Head of caudate nucleus (tissue), 42 donors: ENCODE measurements around the gene OR4E1.
A peak's percentile ranks its signal among the peaks of the same experiment; 100 is the strongest.
"Not testable (repeated sequence)": the region's sequence is repeated elsewhere in the genome, so short reads cannot be mapped to it uniquely, and the experiment has no call there.

Source experiments
- DNase-seq, 42 donors: peaks; one replicate each; pipeline versions ENCODE4 v3.0.0 to v3.0.0-alpha.2; 2020 to 2021; ENCODE audit warnings: mixed read lengths in 7 of 42
- intact Hi-C: fragments of 100-400 bp; cut with DNase I; formaldehyde crosslinking; loops from one replicate; pipeline ENCODE4 v1.15.0; 2022

OR4E1 gene, protein sequence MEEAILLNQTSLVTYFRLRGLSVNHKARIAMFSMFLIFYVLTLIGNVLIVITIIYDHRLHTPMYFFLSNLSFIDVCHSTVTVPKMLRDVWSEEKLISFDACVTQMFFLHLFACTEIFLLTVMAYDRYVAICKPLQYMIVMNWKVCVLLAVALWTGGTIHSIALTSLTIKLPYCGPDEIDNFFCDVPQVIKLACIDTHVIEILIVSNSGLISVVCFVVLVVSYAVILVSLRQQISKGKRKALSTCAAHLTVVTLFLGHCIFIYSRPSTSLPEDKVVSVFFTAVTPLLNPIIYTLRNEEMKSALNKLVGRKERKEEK

DNA sequence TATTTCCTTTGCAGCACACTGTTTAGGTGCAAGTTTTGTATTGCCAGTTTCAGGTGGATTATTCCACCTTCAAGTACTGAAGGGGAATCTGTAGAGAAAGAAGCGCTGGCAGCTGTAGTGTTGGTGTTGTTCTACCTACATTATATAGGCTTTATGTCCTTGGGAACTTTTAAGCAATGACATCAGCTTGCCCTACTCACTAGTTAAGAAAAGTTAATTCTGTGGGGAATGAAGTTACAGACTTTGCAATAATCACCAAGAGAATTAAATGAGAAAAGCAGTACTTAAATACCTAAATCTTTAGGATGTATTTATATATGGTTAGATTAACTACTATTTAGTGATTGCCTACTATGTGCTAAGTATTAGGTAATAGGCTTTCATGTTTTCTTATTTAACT, at the start of gene OR4E1:
TSS of gene OR4E1 (minus strand) at position 101 of the 400 bp plus-strand sequence. CDS start 2,883 bp downstream, outside the sequence.
- DNase-seq, result no peak
- intact Hi-C loops, result no loop called here

DNA sequence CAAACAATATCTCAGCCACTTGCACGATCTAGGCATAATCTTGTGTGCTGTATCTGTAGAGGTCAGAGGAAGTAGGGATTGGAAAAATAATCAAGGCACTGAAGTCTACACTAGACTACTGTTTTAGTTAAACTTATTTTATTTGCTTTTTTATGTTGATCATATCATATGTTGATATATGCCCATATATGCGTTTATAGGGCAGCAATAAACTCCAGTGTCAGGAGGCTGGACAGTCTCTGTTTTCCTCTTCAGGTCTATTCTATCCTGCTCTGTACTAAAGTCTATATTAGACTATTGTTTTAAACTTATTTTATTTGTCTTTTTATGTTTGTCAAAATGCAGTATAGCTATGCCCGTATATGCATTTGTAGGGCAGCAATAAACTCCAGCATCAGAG, 47.9 kb upstream of the OR4E1 start:
- intact Hi-C loops, result no loop called here
- DNase-seq, result no peak

DNA sequence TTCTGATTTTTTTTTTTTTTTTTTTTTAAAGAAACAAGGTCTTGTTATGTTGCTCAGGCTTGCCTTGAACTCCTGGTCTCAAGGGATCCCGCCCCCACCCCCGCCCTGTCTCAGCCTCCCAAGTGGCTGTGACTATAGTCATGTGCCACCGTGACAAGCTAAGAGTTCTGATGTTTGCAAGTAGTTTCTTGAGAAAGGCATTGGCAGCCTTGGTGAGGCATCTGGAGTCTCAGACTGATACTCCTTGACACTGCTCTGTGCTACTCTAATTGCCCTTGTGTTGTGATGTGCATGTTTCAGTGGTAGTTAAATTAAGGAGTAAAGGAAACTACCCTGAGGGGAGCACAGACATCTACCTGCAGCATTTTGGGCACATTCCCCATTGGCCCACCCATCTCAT, 46.2 kb upstream of the OR4E1 start:
- intact Hi-C loops, result no loop called here
- DNase-seq, result no peak

GRCh38 chr14:21714318-21714929, 40.8 kb upstream of the OR4E1 start:
- intact Hi-C loops, result no loop called here
- DNase-seq, result no peak

DNA sequence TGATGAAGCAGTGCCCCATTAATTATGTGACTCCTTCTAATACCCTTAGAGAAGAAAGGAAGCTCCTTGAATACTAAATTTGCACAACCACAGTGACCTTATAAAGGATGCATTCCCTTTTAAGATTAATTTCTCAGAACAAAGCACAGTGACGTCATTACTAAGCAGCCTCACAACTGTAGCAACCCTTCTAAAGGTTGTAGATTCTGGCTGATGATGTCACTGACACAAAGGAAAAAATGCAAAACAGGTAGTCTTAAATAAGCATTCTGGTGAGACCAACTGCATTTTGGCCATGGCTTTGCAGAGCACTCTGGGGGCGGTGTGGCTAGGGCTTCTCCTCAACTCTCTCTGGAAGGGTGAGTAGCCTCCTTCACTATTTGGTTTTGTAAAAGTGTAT, 38.4 kb upstream of the OR4E1 start:
- no peak for DNase-seq
- intact Hi-C loops, result no loop called here

DNA sequence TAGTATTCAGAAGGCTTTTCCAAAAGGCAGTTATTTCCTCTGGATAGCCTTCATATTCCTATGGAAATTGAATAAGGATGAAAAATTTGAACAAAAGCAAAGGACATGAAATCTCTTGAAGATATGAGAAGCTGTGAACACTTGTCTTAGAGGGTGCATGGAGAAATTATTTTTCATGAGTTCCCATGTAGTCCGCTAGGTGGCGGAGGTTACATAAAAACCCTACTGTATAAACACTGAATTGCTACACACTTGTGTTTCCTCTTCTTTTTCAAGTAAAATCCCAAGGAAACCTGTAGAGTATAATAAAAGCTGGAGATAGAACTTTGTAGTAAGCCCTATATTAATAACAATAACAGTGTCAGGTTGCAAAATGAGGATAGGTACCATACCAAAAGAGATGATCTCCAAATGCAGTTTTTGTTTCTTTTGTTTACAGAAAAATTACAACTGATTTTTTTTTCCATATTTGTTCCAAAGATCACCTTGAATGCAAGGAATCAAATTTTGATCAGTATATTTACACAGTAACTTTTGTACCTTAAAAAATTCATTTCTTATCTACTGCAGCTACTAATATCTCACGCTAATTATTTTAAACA, 37.8 kb upstream of the OR4E1 start:
- peak in 22 of 42 donors; percentile 3 to 67 (median 24) for DNase-seq
- intact Hi-C loops, result no loop called here

GRCh38 chr14:21704338-21704737, 30.7 kb upstream of the OR4E1 start:
- intact Hi-C loops, result no loop called here
- no peak for DNase-seq

- intact Hi-C loops, result no loop called here
- DNase-seq, result no peak
Measured at GRCh38 chr14:21703357-21704326, 30.0 kb upstream of the OR4E1 start.

DNA sequence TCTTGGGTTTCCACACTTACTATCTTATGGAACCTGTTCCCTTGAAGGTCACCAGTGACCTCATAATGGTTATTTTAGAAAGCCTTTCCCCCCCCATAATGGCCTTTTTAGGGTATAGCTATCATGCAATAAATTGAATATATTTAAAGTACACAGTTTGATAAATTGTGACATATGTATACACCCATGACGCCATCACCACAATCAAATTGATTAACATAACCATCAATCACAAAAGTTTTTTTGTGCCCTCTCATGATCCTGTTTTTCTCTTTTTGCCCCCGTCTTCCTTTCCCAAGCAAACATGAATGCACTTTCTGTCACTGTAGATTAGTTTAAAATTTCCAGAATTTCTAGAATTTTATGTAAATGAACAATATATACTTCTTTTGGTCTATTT, 28.7 kb upstream of the OR4E1 start:
- no peak for DNase-seq
- intact Hi-C loops, result no loop called here

DNA sequence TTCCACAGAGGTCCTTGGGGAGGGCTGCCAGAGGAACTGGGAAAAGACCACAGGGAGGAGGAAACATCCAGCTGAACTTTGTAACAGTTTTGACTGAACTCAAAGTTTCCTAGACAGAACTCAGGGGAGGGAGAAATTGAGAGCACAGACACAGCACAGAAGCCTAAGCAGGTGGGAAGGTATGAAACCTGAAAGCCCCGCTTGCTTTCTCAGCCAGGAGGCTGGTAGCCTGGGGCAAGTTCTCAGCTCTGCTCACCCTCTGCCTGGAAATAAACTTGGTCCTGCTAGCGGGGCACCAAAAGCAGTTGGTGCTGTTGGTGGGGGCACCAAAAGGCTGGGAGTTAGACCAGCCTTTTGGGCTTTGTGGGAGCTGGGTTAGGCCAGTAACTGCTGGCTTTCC, 25.9 kb upstream of the OR4E1 start:
- intact Hi-C loops, result no loop called here
- no peak for DNase-seq

- DNase-seq, intact Hi-C loops: not testable (repeated sequence)
Measured at GRCh38 chr14:21698538-21698937, 24.9 kb upstream of the OR4E1 start.

DNA sequence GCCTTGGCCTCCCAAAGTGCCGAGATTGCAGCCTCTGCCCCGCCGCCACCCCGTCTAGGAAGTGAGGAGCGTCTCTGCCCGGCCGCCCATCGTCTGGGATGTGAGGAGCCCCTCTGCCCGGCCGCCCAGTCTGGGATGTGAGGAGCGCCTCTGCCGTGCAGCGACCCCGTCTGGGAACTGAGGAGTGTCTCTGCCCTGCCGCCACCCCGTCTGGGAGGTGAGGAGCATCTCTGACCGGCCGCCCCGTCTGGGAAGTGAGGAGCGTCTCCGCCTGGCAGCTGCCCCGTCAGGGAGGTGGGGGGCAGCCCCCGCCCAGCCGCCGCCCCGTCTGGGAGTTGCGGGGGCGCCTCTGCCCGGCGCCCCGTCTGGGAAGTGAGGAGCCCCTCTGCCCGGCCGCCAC, 24.0 kb upstream of the OR4E1 start:
- DNase-seq, intact Hi-C loops: not testable (repeated sequence)

GRCh38 chr14:21694425-21694824, 20.8 kb upstream of the OR4E1 start:
- intact Hi-C loops, result no loop called here
- no peak for DNase-seq

DNA sequence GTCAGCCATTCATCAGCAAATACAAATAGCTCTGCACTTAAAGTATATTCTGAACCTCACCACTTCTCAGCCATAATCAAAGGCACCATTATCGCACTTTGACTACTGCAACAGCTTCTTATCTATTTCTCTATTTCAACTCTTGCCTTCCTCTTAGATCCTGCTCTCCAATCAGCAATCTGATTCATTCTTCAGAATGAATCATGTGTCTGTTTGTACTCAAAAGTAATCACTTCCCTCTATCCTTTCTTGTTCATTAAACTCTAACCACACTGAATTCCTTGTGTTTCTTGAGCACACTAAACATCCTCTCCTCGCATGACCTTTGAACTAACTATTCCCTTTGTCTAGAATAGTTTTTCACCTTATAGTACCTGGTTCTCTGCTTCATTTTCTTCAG, 12.8 kb upstream of the OR4E1 start:
- no peak for DNase-seq
- intact Hi-C loops, result no loop called here

- DNase-seq, result no peak
- intact Hi-C loops, result no loop called here
Measured at GRCh38 chr14:21680072-21680471, 6.5 kb upstream of the OR4E1 start.

- intact Hi-C loops, result no loop called here
- DNase-seq, result no peak
Measured at GRCh38 chr14:21675566-21675965, 1.9 kb upstream of the OR4E1 start.

- intact Hi-C loops, result no loop called here
- no peak for DNase-seq
Measured at GRCh38 chr14:21672116-21672515, 1.5 kb downstream of the OR4E1 start.

DNA sequence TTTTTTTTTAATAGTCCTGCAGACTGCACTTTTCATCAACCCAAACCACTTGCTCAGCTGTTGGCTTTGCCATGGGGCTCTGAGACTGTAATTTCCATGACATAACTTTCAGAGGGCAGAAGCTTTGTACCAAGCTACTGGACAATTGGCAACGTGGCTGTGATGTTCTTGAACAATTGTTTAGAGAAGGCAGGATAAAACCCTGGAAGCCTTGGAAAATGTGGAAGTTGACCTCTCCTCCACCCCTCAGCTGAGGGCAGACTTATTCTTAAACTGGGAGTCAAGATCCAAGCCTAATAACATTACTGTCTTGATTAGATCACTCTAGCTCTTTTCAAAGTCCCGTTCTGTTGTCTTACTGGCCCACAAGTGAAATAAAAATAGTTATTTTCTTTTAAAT, 2.2 kb downstream of the OR4E1 start:
- intact Hi-C loops, result no loop called here
- DNase-seq, result no peak

DNA sequence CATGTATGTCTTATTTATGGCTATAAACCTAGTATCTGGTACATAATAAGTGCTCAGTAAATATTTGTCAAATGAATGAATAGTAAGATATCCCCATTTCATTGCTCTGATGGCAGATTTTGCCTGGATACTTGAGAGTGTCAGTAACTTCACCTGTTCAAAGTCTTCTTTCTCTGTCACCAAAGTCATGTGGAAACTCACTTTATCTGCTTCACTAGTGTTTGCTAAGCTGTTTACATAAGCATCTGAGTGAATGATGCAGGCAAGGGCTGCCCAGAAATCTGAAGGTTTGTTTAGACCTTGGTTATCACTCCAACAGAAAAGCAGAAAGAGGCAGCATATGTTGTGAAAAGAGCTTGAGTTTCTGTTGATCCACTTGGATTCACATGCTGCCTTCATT, 4.3 kb downstream of the OR4E1 start:
- intact Hi-C loops, result no loop called here

GRCh38 chr14:21668377-21668776, 5.2 kb downstream of the OR4E1 start:
- intact Hi-C loops, result no loop called here
- no peak for DNase-seq

More for the DNA sequence above, 4.3 kb downstream of the OR4E1 start:
- DNase-seq, result no peak
